HG03354 (cell line): ENCODE measurements around the gene RPL28.

Source experiments
- ATAC-seq: cut with Tn5 transposase; IDR thresholded peaks from one replicate; pipeline ENCODE4 v1.9.1; 2021; ENCODE audit warnings: mild to moderate bottlenecking; ENCODE audit not compliant: unreplicated experiment, poor library complexity, severe bottlenecking

Gene RPL28

GRCh38 chr19:55370305-55370988 lies 15.3 kb upstream of the RPL28 start, which contains the start of gene IL11:
Gene IL11, minus strand, starts transcription at chr19:55370463. Its CDS starts 153 bp downstream, at chr19:55370310.
- no peak for ATAC-seq

- ATAC-seq = no peak
Observed at GRCh38 chr19:55372316-55373081, 13.2 kb upstream of the RPL28 start.

GRCh38 chr19:55373306-55373992 lies 12.3 kb upstream of the RPL28 start:
- no peak for ATAC-seq

GRCh38 chr19:55373993-55374757 lies 11.6 kb upstream of the RPL28 start:
- no peak for ATAC-seq

GRCh38 chr19:55376241-55376933 lies 9.3 kb upstream of the RPL28 start, which contains the start of gene TMEM190:
Gene TMEM190, plus strand, starts transcription at chr19:55376826. Its CDS starts 28 bp downstream, at chr19:55376854.
- ATAC-seq = no peak

- ATAC-seq = no peak
Observed at GRCh38 chr19:55377356-55378131, 8.2 kb upstream of the RPL28 start.

GRCh38 chr19:55379174-55379573 lies 6.6 kb upstream of the RPL28 start:
- no peak for ATAC-seq

GRCh38 chr19:55382013-55382412 lies 3.7 kb upstream of the RPL28 start:
- ATAC-seq = no peak

- no peak for ATAC-seq
Observed at GRCh38 chr19:55382522-55383054, 3.1 kb upstream of the RPL28 start.

GRCh38 chr19:55383279-55384130 lies 2.2 kb upstream of the RPL28 start:
- no peak for ATAC-seq

- no peak for ATAC-seq
Observed at GRCh38 chr19:55384131-55384919, 1.4 kb upstream of the RPL28 start, which contains the start of gene TMEM238. Gene TMEM238, minus strand, starts transcription at chr19:55384292. Its CDS starts 33 bp downstream, at chr19:55384259.

GRCh38 chr19:55384920-55385723 lies 610 bp upstream of the RPL28 start:
- peak; percentile 71 for ATAC-seq

GRCh38 chr19:55386493-55386971 lies 800 bp downstream of the RPL28 start:
- ATAC-seq = no peak

- ATAC-seq = no peak
Observed at GRCh38 chr19:55387736-55388497, 2.2 kb downstream of the RPL28 start.
